Erythroblast (primary cell): ENCODE measurements around the gene SLC22A2.

Source experiments
- DNase-seq, 2 experiments: peaks; one replicate each; lab custom pipeline; 2025; lab: John Stamatoyannopoulos, UW
- GATA1 ChIP-seq: IDR thresholded peaks from 2 replicates; pipeline ENCODE4 v1.6.1; 2011; ENCODE audit warnings: low read depth, mild to moderate bottlenecking, control low read depth, low read length, moderate library complexity
- POLR2A ChIP-seq: IDR thresholded peaks from 2 replicates; pipeline ENCODE4 v1.6.1; 2011; ENCODE audit warnings: mild to moderate bottlenecking, low read length

Gene SLC22A2

DNA sequence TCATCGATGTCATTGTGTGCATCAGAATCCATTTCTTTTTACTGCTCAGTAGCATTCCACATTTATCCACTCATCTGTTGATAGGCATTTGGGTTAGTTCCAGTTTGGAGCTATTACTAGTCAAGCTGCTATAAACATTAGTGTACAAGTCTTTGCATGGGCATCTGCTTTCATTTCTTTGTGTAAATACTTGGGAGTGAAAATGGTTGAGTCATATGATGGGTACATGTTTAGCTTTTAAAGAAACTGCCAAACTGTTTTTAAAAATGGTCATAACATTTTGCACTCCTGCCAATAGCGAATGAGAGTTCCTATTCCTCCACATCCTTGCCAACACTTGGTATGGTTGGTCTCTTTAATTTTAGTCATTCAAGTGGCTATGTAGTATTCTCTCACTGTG lies 21.2 kb upstream of the SLC22A2 start:
- no peak for TF ChIP-seq GATA1
- TF ChIP-seq POLR2A = no peak
- DNase-seq = no peak

DNA sequence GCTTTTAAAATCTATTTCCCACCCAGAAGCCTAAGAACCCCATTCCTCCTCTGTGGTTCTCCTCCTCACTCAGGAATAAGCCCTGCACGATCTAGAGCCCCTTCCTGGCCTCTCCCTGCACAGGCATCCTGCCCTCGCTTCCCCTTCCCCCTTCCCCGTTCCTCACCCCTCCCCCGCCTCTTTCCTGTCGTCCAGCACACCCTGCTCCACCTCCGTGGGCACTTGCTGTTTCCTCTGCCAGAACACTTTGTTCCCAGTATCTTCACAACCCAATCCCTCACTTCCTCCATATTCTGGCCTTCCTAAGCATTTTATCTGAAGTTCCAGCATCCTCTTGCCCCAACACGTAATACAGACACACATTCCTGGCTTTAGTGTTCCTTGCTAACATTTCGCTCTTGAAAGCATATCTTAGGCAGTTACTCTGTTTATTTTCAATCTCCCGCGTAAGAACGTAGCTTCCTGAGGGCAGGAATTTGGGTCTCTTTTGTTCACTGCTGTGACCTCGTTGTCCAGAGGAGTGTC lies 20.2 kb upstream of the SLC22A2 start:
- no peak for TF ChIP-seq GATA1
- no peak for DNase-seq

DNA sequence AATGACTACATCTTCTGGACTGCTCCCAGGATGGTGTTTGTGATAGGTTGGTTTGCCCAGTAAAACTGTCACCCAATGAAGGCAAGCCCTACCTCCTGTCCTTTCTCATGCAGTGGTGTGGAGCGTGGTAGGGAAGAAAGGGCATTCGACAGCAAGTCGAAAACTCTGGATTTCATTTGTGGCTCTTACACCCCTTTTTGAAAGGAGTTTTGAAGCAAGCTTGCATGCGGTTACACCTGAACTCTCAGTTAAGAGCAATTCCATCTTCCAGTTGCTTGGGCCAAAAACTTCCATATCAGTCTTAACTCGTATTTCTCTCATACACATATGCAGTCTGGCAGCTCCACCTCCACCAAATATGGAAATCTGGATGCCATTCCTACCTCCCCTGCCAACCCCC lies 19.7 kb upstream of the SLC22A2 start:
- TF ChIP-seq POLR2A (no peak), GATA1 (no peak)
- DNase-seq = no peak

DNA sequence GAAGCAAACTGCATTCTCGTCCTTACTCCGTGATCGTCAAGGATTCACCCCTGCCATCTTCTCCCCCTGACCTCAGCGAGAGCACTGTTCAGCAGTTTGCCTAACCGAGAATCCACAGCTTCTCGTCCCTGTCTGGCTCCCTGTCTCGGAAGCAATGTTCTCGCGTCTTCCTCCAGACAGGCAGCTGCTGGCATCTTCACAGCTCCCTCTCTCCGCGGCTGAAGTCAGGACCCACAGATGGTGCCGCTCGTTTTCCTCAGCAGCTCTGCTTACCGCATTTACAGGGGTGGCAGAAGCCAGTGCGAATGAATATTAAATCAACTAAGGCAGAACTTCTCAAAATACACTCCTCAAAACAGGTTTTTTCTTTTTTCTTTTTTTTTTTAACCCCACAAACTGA lies 18.9 kb upstream of the SLC22A2 start:
- TF ChIP-seq GATA1 (no peak), POLR2A (no peak)
- DNase-seq = no peak

DNA sequence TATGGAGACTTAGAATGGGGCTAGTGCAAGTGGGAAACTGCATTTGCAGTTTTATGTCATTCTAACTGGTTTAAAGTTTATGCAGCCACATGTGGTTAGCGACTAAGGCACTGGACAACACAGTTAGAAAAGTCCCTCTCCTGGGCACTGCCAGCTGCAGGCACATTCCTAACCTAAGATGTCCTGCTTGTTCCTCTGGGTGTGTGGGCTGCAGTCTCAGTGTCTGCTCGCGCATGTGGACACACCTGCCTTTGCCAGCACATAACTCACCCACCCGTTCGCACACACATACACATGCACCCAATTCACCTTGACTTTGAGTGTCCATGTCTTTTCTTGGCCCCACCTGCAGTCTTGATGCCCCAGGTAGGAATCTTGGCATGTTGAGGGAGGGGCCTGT lies 18.5 kb upstream of the SLC22A2 start:
- DNase-seq = no peak
- TF ChIP-seq POLR2A = no peak
- TF ChIP-seq GATA1 = no peak

DNA sequence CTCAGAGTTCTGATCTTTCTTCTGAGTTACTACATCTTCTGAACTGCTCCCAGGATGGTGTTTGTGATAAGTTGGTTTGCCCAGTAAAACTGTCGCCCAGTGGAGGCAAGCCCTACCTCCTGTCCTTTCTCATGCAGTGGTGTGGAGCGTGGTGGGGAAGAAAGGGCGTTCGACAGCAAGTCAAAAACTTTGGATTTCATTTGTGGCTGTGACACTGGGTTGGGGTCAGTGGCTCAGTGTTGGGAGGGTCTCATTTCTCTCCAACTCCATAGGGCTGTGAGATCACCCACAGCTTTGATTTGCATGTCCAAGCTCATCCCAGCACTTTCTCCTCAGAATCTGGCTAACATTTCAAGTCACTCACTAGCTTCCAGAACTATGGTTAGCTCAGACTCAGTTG lies 17.5 kb upstream of the SLC22A2 start:
- no peak for DNase-seq
- no peak for TF ChIP-seq POLR2A
- no peak for TF ChIP-seq GATA1

DNA sequence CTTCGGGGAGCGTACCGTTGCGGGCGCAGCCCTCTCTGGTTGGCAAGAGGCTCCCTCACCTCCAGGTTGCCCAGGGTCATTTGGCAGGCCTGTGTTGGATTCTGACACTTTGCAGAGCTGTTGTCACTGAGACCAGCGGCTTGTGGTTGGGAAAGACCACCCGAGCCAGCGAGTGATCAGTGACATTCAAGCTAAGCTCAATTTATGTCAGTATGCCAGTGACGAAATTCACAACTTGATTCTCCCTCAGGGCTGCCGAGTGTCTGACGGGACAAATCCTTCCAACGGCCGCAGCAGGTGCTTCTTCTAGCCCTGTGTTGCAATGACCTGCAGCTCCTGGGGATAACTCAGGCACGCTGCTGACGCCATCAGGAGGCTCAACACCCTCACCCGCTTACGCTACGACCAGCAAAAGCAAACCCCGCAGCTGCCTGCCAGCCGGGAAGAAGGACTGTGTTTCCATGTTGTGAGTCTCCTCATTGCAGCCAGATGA lies 16.9 kb upstream of the SLC22A2 start:
- no peak for DNase-seq
- TF ChIP-seq GATA1 (no peak), POLR2A (no peak)

DNA sequence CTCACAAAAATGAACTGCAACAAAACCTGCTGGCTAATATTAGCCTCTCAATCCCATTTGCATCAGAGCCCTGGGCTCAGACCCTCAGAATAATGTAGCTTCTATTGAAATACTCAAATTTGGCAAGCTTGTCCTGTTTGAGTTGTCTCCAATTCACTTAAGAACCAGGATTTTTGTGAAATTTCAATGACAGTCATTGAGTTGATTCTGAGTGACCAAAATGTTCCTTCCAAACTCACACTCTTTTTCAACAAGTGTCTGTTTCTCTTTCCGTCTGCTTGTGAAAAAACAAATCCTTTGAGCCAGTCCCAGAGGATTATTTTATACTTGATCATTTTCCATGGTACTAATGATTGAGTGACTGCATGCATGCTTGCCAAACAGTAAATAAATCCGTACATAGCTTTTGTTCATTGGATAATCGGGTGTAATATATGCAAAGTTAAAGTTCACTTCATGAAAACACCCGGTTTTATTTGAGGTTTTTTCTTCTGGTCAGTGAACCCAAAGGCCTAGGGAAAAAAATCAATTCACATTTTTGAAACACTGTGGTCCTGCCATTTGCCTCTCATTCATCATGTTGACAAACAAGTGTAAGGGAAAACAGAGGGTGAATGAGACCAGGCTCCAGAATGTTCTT lies 16.4 kb upstream of the SLC22A2 start:
- no peak for TF ChIP-seq POLR2A
- TF ChIP-seq GATA1 = no peak
- DNase-seq = no peak

DNA sequence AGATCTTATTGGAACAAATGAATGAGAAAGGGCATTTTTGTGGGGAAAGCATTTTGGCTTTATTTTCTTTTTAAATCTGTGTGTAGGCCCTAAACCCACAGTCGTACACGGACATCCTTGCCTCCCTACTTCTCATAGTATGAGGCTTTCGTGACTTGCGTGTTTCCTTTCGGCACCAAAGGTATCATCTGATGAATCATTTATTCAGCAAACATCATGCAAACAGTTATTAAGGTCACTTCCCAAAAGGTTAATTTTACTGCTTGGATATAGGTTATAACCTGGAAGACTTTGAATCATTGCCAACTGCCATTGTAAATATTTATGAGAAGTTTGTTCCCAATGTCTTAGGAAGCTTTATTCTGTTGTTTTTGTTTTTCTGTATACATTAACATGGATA lies 15.1 kb upstream of the SLC22A2 start:
- DNase-seq = no peak
- no peak for TF ChIP-seq POLR2A
- no peak for TF ChIP-seq GATA1

DNA sequence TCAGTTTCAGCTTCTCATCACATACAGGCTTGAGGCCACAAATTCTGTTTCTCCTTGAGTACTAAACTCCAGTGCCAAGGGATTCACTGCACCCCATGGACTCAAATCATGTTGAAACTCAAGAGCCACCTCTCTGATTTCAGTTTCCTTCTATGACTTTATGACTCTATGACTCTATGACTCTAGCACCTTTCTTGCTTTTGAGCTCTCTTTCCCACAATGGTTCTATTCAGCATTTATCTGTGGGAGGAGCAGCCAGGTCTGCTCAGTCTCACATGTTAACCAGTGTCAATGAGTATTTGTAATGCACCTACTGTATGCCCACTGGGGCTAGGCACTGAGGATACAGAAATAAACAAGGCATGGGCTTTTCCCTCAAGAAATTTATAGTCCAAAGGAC lies 14.6 kb upstream of the SLC22A2 start:
- TF ChIP-seq POLR2A (no peak), GATA1 (no peak)
- DNase-seq = no peak

DNA sequence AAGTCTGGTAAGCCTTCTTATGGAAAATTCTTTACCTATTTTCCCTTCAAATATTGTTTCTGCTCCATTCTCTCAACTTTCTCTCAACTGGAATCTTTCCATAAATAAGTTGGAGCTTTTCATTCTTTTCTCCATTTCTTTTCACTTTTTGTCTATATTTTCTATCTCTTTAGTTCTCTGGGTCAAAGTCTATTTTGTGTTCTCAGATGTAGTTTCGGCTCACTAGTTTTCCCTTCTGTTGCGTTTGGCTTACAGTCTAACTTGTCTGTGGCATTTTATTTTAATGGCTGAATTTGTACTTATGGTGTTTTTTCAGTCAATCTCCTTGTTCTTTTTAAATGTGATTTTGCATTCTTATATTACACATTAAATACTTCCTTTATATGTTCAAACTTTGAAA lies 14.1 kb upstream of the SLC22A2 start:
- TF ChIP-seq GATA1 (no peak), POLR2A (no peak)
- DNase-seq = no peak

DNA sequence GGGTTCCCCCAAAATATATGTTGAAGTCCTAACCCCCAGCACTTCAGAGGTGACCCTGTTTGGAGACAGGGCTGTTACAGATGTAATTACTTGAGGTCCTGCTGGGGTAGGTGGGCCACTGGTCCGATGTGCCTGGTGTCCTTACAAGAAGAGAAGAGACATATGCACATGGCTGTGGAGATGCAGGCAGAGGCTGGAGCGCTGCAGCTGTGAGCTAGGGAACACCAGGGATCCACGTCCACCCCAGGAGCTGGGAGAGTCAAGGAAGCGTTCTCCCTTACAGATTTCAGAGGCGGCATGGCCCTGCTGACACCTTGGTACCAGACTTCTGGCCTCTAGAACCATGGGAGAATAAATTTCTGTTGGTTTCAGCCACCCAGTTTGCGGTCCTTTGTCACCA lies 11.7 kb upstream of the SLC22A2 start:
- no peak for TF ChIP-seq GATA1
- no peak for TF ChIP-seq POLR2A
- no peak for DNase-seq

DNA sequence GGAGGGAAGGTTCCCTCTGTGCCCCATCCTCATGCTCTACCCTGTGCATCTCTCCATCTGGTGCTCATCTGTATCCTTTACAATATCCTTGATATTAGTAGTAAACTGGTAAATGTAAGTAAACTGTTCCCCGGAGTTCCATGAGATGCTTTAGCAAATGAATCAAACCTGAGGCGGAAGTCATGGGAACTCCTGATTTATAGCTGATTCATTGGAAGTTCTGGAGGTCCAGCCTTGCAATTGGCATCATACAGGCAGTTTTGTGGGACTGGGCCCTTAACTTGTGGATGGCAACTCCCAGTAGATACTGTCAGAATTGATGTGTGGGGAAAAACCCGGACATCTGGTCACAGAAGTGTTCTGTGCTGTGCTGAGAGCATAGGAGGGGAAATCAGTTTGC lies 11.2 kb upstream of the SLC22A2 start:
- DNase-seq = no peak
- no peak for TF ChIP-seq GATA1
- TF ChIP-seq POLR2A = no peak

DNA sequence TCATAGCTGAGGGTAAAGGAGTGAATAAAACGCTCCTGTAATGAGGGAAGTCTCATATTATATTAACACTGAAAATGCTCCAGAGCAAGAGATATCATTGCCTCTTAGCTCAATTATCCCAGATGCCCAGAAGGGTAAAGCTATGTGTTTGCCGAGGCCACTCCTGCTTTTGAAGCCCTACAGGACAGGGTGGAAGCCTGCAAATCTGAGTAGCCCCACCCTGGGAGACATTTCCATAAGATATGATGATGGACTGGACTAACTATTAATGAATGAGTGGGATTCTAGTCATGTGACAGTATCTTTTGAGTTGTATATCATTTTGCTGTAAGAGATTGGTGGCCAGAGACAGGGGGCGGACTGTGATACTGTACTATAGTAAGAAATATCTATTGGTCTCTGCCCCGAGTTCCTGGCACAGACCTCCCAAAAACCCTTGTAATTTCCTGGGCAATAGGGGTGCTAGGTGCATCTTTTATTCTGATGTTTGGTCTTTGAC lies 10.5 kb upstream of the SLC22A2 start:
- TF ChIP-seq GATA1 = no peak
- no peak for TF ChIP-seq POLR2A
- no peak for DNase-seq

DNA sequence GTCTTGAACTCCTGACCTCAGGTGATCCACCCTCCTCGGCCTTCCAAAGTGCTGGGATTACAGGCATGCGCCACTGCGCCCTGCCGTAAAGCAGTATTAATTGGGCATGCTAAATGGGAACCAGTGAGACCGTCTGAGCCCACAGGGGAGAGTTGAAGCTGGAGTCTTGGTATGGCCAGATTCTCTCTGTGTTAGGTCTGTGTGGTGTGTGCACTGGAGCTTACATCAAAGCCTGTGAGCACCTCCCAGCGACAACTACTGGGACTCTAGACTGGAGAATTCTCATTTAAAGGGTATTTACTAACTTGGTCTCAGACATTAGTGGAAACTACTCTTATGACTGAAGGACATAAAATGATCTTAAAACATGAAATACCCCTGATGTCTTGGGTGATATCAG lies 8.5 kb upstream of the SLC22A2 start:
- TF ChIP-seq POLR2A = no peak
- TF ChIP-seq GATA1 = no peak
- no peak for DNase-seq
